Epidermal melanocyte (primary cell): ENCODE results near the gene SEMA5B.
A peak's percentile ranks its signal among the peaks of the same experiment; 100 is the strongest.

Experiments used
- DNase-seq: peaks from one replicate; pipeline ENCODE4 v3.0.0; 2011; ENCODE audit warnings: low spot score; ENCODE audit not compliant: insufficient read length

SEMA5B gene, protein sequence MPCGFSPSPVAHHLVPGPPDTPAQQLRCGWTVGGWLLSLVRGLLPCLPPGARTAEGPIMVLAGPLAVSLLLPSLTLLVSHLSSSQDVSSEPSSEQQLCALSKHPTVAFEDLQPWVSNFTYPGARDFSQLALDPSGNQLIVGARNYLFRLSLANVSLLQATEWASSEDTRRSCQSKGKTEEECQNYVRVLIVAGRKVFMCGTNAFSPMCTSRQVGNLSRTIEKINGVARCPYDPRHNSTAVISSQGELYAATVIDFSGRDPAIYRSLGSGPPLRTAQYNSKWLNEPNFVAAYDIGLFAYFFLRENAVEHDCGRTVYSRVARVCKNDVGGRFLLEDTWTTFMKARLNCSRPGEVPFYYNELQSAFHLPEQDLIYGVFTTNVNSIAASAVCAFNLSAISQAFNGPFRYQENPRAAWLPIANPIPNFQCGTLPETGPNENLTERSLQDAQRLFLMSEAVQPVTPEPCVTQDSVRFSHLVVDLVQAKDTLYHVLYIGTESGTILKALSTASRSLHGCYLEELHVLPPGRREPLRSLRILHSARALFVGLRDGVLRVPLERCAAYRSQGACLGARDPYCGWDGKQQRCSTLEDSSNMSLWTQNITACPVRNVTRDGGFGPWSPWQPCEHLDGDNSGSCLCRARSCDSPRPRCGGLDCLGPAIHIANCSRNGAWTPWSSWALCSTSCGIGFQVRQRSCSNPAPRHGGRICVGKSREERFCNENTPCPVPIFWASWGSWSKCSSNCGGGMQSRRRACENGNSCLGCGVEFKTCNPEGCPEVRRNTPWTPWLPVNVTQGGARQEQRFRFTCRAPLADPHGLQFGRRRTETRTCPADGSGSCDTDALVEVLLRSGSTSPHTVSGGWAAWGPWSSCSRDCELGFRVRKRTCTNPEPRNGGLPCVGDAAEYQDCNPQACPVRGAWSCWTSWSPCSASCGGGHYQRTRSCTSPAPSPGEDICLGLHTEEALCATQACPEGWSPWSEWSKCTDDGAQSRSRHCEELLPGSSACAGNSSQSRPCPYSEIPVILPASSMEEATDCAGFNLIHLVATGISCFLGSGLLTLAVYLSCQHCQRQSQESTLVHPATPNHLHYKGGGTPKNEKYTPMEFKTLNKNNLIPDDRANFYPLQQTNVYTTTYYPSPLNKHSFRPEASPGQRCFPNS

DNA sequence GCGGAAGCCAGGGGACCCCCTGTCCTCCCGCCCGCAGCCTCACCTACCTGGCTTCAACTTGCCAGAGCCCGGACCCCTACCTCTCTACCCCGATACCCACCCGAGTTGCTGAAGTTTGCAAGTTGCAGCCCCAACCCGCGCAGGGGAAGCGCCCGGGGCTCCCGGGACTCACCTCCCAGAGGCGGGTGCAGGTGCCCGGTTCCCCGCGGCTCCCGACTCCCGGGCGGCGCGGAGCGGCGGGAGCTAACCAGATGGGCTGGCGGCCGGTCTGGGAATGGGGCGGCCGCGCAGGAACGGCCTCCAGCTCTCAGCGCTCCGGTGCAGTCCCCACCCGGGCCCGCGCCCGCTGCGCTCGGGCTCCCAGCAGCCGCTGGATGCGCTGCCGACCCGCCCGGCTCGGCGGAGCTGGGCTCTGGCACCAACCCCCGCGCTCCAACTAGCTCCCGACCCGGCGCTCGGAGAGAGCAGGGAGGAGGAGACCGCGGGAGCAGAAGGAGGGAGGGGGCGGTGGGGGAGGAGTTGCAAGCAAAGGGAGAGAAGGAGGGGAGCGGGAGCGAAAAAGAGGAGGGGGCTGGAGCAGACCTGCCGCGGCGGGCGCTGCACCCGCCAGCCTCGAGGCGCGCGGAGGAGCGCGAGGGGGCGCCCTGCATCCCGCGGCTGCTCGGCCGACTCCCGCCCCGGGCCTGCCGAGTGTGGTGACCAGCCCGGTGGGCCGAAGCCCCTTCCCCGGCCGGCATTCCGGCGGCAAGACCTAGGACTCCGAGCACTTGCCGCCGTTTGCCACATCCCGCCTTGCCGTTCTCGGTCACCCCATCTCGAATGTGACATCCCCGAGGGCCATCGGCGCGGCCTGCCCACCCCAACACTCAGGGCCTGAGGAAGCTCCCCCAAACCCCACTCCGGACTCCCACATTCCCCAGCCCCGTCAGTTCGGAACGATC, at the start of gene SEMA5B:
Gene SEMA5B (minus strand): TSS at position 472 of the 941 bp plus-strand sequence. CDS start 66,500 bp downstream, outside the sequence.
- no peak for DNase-seq

DNA sequence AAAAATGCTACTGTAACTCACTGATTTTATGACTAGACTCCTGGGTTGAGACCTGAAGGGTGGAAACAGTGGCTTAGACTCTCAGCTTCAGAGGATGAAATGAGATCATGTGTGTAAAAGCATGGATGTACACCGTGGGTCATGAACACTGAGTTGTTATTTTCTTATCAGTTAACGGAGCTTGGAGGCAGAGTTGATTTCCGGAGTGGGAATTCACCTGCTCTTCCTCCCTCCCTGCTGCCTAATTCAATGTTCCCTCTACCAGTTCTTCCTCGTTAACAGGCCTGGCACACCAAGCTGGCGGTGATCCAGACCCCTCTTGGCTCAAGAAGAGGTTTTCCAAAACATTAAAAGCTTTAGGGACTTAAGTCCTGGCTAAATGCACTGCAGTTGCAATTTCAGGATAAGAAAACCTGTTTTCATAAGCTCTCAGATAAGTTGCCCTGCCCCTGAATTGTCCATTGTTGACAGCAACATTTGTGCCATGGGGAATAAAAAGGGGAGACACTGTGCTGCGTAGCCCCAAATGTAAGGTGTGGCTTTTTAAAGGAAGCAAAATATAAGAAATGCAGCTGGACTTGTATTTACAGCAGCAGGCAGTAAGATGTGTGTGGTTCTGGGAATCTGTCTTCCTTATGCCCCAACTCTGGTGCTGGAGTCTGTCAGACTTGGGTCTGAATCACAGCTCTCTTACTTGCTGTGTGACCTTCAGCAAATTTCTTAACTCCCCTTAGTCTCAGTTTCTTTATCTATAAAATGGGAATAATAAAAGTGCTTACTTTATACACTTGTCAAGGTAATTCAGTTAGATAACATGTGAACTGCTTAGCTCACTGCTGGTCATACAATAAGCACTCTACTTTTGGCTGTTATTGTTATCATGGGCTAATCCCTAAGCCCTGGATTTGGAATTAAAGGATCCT, 49.2 kb upstream of the SEMA5B start:
- DNase-seq = no peak

GRCh38 chr3:123076112-123076495, 48.5 kb upstream of the SEMA5B start:
- DNase-seq = no peak

DNA sequence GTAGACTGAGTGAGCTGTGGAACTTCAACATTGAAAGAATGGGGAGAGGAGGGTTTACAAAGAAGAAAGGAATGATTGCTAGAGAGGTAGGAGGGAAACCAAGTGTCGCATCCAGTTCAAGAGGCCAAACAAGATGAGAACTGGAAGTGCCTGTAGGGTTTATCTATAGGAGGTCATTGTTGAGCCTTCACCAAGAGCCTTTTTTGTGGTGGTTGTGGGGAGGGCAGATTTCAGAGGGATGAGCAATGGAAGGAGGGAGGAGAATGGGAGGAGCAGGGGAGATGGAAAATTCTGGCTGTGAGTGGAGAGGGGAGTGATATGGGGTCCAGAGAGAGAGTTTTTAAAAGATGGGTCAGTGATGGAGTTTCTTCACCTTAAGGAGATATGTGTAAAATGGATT, 47.8 kb upstream of the SEMA5B start:
- no peak for DNase-seq

DNA sequence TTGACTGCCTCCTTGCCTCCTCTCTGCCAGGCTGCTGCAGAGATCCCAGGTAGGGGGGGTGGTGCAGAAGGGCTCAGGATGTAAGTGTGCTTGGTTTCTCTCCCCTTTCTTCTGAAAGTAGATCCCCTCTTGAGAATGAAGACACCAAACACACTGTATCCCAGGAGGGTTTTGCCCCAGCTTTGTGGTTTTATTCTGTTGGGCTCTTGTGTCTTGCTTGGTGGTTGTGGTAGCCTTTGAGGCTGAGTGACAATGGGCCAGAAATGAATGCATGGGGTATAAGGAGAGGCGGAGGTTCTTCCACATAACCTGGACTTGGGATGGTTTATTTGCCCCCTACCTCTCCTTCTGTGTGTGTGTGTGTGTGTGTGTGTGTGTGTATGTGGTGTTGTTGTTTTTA, 45.0 kb upstream of the SEMA5B start:
- no peak for DNase-seq

GRCh38 chr3:123072152-123072551, 44.6 kb upstream of the SEMA5B start:
- no peak for DNase-seq

- DNase-seq = no peak
These were observed 44.0 kb upstream of the SEMA5B start for GRCh38 chr3:123071581-123071980.

- no peak for DNase-seq
These were observed 43.6 kb upstream of the SEMA5B start for GRCh38 chr3:123071146-123071545.

DNA sequence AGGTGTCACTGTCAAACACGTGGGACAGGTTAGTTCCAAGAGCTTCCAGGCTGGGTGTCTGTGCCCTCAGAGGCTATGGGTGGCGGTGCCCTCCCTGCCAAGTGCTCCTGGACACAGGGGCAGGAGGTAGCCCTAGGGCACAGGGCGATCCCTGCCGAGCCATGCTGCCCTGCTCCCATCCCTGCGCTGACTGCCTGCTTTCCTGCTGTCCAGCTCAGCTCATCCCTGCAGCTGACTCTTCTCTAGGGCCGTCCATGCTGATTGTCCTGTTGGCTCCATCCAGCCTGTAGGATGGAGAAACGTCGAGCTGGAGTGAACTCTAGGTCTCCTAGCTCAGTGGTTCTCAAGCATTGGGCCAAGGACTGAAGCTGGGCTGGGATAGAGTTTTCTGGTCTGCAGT, 42.9 kb upstream of the SEMA5B start:
- DNase-seq = no peak

DNA sequence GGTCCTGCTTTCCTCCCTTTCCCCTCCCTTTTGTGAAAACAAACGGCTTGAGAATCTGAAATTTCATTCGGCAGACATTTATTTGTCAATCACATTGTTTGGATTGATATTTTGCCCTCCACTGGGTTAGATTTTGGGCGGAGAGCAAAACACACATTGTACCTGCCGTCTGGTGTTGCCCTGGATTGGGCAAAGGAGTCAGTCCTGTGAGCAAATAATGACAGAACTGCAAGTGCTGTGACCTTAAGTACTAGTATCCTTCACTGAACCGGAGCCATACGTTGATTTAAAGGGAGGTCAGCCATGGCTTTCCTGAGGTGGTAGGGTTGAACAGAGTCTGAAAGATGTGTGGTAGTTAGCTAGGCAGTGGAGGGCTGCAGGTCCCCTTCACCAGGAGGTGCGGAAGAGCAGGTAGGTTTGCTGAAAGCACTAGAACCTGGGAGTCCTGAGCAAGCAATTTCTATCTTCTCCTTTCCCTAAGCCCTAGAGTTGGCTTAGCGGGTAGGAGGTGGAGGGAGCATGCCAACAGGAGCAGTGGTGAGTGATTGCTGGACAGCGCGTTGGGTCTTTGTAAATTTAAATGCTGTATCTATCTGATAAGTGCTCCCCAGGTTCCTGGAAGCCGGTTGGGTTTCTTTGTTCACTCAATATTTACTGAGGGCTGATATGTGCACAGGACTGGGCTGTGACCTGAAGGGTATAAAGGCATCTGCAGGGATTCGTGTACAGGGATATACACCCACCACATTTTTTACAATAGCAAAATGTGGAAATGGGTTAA, 41.2 kb upstream of the SEMA5B start:
- no peak for DNase-seq

- no peak for DNase-seq
These were observed 40.4 kb upstream of the SEMA5B start for GRCh38 chr3:123067689-123068600.

DNA sequence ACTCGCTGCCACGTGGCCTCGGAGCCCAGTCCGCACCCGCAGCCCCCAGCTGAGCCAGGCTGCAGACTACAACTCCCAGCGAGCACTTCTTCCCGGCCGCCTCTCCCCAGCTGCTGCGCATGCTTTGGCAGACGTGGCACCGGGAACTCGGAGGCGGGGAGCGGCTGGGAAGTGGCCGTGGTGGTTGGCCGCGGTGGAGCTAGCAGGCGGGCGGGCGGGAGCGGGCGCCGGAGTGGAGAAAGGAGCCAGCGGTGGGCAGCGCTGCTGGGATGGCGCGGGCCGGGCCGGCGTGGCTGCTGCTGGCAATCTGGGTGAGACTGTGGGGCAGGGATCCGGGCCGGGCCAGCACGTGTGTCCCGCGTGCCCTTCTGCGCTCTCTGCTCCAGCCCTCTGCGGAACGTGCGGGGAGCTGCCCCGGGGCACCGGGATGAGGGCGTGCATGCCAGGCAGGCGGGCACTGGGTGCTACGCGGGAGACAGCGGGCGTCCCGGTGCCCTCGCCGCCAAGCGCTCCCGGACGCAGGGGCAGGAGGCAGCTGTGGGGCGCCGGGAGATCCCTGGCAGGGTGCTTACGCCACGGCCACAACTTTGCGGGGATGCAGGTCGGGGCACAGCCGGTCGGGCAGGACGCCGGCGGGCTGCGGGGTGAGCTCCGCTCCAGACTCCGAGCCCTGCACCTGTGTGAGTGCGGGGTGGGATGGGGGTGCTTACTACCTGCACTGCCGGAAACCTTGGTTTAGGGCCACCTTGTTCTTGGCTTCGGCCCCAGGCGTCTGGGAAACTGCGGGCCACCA, 39.5 kb upstream of the SEMA5B start, which contains the start of gene PDIA5:
Gene PDIA5 (plus strand): TSS at position 130 of the 793 bp plus-strand sequence. CDS start 140 bp downstream, at position 270.
- DNase-seq = peak; percentile 96

DNA sequence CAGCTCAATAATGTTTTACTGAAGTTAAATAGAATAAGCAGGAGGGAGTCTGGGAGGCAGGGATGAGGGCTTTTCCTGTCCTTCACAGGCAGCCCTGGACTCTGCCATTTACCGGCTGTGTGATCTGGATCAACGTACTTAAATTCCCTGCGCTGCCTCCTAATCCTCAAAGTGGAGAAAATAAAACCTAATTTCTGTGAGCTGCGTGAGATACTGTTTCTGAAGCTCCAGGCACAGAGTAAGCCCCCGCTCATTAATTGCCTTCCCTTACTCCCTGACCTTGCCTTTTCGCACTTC, 39.0 kb upstream of the SEMA5B start:
- DNase-seq = no peak

DNA sequence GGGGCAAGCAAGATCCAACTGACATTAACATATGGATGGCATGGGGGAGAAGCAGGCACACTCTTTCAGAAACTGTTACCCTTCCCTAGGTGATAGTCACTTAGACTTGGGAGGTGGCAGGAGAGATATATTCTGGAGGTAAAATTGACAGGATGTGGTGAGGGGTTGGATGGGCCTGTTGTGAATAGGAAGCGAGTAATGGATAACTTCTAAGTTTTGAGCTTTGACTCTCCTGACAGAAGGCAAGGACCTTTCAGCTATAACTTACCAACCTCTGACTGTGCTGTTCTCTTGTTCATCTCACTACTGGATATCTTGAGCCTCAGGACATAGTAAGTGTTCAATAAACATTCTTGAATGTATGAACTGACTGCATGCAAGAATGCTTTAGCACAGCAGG, 37.4 kb upstream of the SEMA5B start:
- no peak for DNase-seq

DNA sequence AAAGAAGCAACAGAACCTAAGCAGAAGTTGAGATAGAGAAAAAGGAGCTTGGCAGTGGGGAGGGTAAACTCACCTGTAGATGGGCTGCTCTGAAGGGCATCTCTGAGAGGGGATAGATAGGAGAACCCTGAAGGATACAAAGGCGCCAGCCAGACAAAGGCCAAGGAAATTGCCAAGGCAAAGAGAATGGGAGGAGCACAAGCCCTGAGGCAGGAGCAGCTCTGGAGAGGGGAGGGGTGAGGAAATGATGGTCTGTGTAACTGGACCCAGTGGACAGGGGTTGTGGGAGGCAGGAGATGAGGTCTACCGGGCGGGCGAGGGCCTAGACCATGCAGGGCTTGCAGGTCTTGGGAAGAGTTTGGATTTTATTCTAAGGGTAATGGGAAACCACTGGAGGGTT, 36.9 kb upstream of the SEMA5B start:
- DNase-seq = no peak

GRCh38 chr3:123063034-123063433, 35.5 kb upstream of the SEMA5B start:
- DNase-seq = no peak

DNA sequence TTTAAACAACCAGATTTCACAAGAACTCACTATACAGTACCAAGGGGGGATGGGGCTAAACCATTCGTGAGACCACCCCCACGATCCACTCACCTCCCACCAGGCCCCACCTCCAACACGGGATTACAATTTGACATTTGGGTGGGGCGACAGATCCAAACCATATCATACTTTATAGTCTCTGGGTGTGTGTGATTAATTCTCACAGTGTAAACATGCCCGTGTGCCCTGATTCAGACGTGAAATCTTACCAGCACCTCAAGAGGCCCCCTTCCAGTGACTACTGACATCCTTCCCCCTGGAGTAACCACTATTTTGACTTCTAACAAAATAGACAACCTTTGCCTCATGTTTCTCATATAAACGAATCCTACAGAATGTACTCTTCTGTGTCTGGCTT, 34.3 kb upstream of the SEMA5B start:
- DNase-seq = no peak
